Skin of body (tissue), 2 donors: ENCODE data around the gene IL7R. TPM values are rescaled to one million over a fixed set of nuclear protein-coding genes. Genes with fewer than 3 reads are reported as not detected.
"Not testable (repeated sequence)": the region's sequence is repeated elsewhere in the genome, so short reads cannot be mapped to it uniquely, and the experiment has no call there.

ENCODE experiments used
- DNase-seq: peaks from one replicate; lab custom pipeline; 2025; lab: John Stamatoyannopoulos, UW
- total RNA-seq: library from RNA; depleted of rRNA; stranded (reverse); fragments of >200 nt; gene quantifications from one replicate; pipeline ENCODE4 v1.2.3, GENCODE V29; 2014

The IL7R gene
- total RNA-seq, 1 donor from 2014 or later, result 2.0 TPM

DNA sequence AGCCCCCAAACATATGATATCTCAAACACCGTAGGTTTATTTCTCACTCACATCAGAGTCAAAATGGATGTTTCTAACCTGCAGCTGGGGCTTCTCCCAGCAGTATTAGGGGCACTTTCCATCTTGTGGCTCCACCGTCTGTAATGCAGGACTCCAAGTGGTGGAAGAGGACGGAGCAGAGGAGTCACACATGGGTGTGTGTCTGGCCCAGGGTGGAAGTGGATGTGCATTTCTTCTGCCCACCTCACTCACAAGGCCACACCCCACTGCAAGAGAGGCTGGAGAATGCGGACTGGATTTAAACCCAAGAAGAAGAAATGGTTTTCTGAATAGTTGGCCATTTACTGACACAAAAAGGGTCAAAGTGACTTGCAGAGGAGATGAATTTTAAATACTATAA is 13.9 kb downstream of the IL7R start:
- no peak for DNase-seq

DNA sequence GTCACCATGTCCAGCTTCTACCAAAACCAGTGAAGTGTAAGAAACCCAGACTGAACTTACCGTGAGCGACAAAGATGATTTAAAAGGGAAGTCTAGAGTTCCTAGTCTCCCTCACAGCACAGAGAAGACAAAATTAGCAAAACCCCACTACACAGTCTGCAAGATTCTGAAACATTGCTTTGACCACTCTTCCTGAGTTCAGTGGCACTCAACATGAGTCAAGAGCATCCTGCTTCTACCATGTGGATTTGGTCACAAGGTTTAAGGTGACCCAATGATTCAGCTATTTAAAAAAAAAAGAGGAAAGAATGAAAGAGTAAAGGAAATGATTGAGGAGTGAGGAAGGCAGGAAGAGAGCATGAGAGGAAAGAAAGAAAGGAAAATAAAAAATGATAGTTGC is 19.8 kb downstream of the IL7R start:
- DNase-seq, result no peak

DNA sequence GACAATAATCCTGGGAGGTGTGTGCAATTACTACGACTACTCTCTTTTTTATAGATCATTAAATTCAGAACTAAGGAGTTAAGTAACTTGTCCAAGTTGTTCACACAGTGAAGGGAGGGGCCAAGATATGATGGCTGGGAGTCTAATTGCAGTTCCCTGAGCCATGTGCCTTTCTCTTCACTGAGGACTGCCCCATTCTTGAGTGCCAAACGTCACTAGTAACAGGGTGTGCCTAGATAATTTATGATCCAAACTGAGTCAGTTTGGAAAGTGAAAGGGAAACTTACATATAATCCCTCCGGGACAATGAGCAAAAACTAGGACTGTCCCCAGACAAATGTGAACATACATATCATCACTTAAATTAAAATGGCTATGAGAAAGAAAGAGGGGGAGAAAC is 20.2 kb downstream of the IL7R start:
- no peak for DNase-seq

DNA sequence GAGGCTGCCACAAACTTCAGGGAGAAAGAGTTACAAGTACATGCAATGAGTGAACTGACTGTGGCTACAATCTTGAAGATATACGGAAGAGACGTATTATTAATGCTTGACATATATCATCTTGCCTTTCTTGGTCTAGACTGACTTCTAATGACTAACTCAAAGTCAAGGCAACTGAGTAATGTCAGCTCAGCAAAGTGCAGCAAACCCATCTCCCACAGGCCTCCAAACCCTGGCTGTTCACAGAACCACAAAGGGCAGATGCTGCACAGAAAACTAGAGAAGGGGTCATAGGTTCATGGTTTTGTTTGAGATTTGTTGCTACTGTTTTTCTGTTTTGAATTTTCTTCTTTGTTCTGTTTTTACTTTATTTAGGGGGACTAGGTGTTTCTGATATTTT is 21.0 kb downstream of the IL7R start:
- DNase-seq, result no peak

DNA sequence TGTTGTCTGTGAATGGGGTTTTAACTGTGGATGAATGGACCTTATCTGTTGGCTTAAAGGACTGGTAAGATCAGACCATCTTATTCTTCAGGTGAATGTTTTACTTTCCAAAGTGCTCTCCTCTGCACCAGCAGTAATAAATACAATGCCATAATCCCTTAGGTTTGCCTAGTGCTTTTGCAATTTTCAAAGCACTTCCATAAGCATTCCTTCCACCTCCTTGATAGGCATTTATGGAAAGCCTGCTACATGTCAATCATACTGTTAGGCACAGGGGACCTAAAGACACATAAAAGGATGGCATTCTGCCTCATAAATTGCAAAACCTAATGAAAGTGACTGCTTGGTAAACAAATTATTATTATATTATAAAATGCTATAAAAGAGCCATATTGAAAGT is 21.4 kb downstream of the IL7R start:
- DNase-seq, result no peak

DNA sequence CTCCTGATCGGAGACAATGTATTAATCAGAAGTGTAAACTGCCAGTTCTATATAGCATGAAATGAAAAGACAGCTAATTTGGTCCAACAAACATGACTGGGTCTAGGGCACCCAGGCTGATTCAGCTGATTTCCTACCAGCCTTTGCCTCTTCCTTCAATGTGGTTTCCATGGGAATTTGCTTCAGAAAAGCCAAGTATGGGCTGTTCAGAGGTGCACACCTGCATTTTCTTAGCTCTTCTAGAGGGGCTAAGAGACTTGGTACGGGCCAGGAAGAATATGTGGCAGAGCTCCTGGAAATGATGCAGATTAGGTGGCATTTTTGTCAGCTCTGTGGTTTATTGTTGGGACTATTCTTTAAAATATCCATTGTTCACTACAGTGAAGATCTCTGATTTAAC is 22.4 kb downstream of the IL7R start:
- no peak for DNase-seq

DNA sequence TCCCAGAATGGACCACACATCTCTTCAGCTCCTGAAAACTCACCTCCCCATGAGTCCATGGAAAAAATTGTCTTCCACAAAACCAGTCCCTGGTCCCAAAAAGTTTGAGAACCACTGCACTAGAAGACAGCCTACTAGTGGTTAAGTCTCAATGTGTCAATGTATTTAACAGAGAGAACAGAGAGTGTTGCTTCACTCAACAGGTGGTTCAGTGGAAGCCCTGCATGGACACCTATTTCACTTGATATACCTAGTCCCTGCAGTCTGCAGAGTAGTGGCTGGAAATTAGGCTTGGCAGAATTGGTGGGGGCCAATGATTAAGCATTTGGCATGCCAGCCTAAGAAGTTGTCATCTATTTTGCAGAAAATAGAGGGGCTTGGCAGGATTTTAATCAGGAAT is 23.0 kb downstream of the IL7R start:
- no peak for DNase-seq

DNA sequence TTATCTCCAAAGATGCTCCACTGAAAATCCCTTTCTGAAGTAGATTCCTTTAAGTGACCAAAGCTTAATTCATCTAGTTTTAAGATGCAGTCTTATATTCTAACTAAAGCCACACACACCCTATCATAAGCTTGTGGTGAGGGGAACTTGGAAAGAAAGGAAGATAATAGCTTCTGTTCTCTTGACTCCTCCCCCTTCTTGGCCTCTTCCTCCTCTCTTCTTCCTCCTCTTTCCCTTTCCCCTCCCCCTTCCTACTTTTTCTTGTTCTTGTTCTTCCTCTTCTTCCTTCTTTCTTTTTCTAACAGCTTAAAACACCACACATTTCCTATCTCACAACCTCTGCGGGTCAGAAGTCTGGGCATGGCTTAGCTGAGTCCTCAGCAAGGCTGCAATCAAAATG is 23.5 kb downstream of the IL7R start:
- no peak for DNase-seq

DNA sequence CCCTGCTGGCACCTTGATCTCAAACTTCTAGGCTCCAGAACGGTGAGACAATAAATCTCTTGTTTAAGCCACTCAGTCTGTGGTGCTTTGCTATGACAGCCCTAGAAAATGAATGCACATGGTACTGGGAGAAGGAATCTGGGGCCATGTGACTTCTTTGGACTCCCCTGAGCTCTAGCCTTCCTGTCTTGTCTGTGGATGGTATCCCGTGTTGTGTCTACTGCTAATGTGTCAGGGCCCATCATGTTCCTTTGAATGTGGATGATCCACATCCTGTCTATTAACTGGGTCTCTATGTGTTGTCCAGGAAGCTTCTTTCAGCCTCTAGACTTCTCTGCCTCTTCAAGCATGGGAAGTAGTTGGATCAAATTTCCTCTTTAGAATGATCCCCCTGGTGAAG is 25.1 kb downstream of the IL7R start:
- DNase-seq, result no peak

DNA sequence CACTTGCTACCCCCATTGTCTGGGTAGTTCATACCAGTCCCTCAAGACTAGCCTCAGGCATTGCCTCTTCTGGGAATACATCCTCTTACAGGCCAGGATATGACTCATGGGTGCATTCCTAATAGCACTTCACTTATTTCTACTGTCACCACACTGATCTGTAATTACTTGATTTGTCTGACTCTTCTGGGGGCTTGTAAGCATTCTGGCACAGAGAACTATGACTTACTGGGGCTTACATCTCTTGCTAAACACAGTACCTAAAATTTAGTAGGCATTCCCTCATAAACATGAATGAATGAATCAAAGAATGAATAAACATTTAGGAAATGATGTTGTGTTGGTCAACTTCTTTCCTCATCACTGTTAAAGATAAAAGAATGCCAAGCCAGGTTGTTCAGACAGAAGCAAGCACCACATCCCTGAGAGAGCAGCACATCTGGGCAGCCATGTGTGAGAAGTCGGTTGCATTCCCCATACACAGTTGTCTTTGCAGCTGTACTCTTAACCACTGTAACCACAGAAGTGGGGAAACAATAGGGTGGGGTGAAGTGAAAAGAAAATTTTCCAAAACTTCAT is 27.6 kb downstream of the IL7R start:
- no peak for DNase-seq

DNA sequence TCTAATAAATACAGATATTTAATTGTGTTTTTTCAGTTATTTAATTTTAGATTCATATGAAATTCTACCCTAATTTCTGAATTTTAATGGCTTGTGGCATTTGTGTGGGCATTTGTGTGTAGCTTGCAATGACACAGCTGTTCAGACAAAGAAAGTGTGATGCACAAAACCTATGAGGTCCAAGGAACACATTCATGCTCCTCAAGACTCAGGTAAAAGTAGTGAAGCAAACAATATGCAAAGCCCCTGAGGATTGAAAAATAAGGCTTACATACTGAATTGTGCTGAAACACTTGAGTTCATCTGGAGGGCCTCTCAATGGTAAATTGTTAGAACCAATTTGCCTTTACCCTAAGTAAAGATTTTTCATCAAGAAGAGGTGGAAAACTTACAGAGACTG is 28.1 kb downstream of the IL7R start:
- no peak for DNase-seq

DNA sequence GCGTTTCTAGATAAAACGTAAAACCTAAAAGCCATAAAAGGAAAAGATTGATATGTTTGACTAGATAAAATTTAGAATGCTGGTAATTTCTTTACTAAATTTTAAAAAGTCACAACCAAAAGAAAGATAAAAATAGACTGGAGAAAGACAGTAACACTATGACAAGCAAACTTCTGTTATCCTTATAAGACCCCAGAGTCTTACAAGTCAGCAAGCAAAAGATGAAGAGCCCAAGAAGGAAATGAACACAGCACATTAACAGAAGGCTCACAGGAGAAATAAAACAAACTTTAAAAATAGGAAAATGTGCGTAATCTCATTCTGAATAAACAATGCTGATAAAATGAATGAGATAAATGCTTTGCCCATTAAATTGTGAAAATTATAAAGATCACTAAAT is 29.7 kb downstream of the IL7R start:
- DNase-seq, result no peak

DNA sequence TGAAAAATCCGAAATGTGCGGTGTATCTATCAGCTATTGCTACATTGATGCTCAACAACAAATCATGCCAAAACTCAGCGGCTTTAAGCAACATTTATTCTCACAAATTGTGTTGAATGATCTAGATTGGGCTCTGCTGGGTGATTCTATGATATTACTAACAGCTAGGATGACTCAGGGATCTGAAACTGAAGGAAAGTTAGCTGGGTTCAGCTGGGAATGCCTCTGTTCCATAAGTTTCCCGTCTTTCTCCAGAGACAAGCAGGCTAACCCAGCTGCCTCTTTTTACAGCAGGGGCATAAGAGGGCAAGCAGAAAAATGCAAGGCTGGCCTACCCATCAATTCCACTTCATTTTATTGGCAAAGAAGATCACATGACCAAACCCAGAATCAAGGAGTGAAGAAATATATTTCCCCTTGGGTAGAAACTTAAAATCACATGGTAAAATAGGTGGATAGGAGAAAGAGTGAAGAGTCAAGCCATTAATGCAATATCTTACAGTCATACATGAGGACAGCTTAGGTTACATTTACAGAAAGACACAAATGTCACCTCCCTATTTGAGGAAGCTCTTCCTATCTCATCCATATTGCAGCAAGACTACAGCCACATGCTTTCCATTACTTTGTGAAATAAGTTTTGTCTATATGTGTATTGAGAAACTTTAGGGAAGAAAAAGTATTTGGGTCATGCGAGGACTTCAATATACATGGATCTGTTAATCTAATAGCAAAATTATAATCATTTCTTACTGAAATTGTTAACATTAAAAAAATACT is 30.8 kb downstream of the IL7R start:
- no peak for DNase-seq

DNA sequence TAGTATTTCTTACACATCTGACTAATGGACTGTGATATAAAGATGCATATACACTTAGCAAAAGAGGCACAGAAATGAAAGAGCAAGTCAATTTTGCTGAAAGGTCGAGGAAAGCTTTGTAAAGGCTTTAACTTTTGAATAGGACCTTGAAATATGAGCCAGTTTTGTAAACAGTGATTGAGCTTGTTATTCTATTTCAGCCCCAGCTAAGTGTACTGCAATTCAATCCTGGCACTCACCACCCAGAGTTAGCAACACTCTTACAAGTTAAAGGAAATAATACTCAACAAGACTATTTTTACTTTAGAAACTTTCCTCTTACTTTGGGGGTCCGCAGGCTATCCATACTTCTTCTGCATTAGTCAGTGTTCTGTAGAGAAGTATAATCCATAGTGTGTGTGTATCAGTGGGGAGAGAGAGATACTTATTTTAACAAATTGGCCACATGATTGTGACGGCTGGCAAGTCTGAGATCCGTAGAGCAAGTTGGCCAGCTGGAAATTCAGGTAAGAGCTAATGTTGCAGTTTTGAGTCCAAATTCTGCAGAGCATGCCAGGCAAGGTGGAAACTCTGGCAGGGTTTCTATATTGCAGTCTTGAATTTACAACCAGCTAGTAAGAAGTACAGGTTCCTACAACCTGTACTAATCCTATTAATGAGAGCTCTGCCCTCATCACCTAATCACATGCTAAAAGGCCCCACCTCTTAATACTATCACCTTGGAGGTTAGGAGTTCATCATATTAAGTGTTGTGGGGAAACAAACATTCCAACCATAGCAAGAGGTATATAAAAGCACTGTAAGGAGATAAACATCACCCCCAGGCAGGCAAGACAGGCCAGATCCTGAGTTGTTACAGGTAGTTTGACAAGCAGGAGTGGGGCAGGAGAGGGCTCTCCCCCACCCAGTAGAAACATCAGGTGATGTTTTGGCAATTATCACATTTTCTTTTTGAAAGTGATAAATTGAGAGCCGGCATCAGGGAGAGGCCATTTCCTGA is 33.6 kb downstream of the IL7R start:
- DNase-seq, result no peak

DNA sequence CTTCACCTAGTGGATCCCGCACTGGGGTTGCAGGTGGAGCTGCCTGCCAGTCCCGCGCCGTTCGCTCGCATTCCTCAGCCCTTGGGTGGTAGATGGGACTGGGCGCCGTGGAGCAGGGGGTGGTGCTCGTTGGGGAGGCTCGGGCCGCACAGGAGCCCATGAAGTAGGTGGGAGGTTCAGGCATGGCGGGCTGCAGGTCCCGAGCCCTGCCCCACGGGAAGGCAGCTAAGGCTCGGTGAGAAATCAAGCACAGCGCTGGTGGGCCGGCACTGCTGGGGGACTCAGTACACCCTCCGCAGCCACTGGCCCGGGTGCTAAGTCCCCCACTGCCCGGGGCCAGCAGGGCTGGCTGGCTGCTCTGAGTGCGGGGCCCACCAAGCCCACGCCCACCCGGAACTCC is 36.1 kb downstream of the IL7R start:
- DNase-seq, result not testable (repeated sequence)

DNA sequence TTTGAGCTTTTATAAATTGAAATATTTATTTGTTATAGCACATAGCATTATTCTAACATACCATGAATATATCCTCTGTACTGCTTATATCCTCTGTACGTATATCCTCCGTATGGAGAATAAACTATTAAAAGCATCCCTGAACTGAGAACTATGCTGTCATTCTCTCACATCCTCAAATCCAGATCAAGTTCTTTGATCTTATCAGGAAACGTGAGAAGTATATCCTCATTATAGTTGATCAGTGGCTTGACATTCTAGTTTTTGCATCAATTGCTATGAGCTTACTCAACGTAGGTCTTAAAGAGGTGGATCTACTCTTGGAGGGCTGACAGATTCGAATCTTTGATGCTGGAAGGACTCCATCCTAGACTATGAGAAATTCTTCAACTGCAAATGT is 37.4 kb downstream of the IL7R start:
- no peak for DNase-seq

DNA sequence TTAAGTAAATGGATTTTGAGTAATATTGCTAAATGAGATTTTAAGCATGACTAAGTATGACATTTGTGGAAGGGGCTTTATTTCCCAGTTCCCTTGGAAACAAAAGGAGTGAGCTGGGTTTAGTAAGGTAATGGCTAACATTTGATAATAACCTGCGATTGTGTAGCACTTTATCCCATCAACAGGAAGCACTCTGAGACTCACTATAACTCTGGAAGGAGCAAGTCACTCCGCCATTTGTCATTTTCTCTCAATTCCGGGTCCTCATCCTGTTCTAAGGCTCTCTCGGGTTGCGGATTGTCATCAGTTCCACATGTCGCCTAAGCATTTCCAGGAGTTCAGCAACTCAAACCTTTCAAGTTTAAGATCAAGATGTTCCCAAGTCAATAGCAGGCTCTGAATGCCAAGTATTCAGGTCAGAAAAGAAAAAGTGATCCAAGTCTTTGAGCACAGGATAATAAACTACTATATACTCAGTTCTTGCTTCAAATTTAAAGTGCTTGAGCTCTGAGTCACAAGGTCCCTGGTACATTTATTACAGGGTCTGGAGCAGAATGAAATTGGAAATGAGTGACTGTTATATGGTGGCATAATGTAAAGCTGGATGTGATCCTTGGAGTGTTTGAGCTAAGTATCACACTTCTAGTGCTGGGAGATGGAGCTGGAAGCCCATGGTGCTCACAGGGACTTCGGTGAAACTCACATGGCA is 42.4 kb downstream of the IL7R start:
- no peak for DNase-seq

DNA sequence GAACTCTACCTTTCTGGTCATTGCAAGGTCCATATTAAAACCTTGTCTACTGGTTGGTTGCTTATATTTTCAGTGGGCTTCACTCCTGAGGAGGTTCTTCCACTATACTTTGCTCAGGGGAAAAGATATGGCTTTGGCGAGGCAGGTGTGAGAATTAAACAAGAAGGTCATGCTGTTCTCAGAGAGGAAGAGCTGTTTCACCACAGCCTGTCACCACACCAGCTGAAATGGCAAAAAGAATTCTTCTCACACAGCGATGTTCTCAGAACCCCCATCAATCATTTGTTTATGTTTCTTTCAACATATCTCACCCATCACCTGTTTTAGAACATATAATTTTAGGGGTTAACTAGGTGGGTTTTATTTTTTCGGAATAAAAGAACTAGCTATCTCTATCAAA is 43.1 kb downstream of the IL7R start:
- DNase-seq, result no peak

DNA sequence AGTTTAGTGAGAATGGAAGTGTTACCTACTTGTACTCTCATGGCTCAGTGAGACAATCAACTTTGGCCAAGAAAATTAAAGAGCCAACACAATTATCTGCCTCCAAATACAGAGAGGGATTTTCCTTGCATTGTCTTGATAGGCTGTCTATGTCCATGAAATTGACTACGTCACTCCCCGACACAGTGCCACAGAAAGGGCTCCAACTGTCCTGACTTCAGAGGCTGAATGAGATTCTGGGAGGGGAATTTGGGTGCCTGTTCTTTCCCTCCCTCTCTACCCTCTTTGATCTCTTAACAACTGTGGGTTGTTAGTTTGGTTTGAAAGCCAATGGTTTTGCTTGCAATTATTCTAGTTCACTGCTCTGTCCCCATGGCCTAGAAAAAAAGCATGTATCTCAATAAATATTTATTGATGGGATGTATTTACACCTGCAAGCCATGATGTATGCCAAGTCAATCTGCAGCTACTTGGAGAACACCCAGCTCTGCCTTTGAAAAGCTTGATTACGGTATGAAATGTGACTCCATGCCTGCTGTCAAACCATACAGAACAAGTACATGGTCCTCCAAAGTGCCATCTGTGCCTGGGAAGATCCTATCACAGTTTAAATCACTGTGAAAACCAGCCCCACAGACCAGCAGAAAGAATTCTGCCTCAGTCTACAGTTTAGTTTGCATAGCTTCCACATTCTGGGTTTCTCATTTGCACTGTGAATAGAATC is 44.4 kb downstream of the IL7R start:
- no peak for DNase-seq

DNA sequence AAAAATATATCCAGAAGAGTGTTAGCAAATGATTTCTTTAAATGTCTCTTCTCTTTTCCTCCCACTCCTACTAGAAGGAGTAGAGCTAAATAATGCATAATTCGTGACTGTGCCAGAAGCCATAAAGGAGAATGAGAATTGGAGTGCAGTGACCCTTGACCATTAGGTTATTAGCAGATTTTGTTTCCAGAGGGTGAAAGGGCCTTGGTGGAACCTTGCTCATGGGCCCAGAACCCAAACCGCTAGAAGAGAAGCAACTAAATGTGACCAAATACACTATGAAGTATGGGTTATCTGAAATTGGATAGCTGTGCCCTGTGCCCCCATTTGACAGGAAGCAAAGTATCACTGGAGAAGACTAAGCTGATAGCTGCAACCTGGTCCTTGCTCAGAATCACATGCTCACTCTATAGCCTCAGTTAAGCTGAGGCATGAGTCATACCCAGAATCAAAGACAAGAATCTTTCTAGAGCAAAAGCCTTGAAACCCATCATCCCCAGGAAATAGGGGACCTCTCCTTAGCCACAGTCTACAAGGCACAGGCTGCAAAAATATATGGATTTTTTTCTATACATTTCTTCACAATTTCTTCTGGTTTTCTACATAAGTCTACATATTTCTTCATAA is 45.5 kb downstream of the IL7R start:
- DNase-seq, result no peak
